Breast epithelium (tissue), 3 donors: ENCODE results near the gene C1QTNF5.

Experiments used
- POLR2A ChIP-seq: fragments of 450-650 bp; IDR thresholded peaks from one replicate; pipeline ENCODE4 v1.6.1; 2016; ENCODE audit warnings: antibody characterized with exemption, mild to moderate bottlenecking, moderate library complexity
- POLR2AphosphoS5 ChIP-seq, 3 donors: sonication (generic); formaldehyde crosslinking; IDR thresholded peaks; one replicate each; pipeline ENCODE4 v1.6.1; 2017; ENCODE audit warnings: antibody characterized with exemption in 3 of 3
- TF ChIP-seq, protein P1 (sequence below), 3 donors: fragments of 450-650 bp; IDR thresholded peaks; one replicate each; pipeline ENCODE4 v1.5.1; 2016 to 2017; ENCODE audit warnings: antibody characterized with exemption in 3 of 3, mild to moderate bottlenecking in 3 of 3, moderate library complexity in 3 of 3

GRCh38 chr11:119332111-119332765 is 8.4 kb downstream of the C1QTNF5 start:
- TF ChIP-seq, protein P1, sequence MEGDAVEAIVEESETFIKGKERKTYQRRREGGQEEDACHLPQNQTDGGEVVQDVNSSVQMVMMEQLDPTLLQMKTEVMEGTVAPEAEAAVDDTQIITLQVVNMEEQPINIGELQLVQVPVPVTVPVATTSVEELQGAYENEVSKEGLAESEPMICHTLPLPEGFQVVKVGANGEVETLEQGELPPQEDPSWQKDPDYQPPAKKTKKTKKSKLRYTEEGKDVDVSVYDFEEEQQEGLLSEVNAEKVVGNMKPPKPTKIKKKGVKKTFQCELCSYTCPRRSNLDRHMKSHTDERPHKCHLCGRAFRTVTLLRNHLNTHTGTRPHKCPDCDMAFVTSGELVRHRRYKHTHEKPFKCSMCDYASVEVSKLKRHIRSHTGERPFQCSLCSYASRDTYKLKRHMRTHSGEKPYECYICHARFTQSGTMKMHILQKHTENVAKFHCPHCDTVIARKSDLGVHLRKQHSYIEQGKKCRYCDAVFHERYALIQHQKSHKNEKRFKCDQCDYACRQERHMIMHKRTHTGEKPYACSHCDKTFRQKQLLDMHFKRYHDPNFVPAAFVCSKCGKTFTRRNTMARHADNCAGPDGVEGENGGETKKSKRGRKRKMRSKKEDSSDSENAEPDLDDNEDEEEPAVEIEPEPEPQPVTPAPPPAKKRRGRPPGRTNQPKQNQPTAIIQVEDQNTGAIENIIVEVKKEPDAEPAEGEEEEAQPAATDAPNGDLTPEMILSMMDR (IDR thresholded peaks at IDR 0.05) = no peak
- TF ChIP-seq POLR2A (no peak), POLR2AphosphoS5 (IDR thresholded peaks at IDR 0.05) (no peak)
